Stomach (tissue), 9 donors: Measurements from ENCODE around the gene YEATS4. TPM values are rescaled to one million over a fixed set of nuclear protein-coding genes. Genes with fewer than 3 reads are reported as not detected.

ENCODE experiments used
- DNase-seq, 2 donors: peaks; one replicate each; pipeline versions ENCODE4 v3.0.0 to v3.0.0-alpha.2; 2013 to 2019
- H3K27ac ChIP-seq, 5 donors: fragments of 200-600 bp in 4 of 5; sonication (generic) in 4 of 5; one replicate each; pipeline ENCODE4 v1.5.1; 2013 to 2019; ENCODE audit warnings: mild to moderate bottlenecking in 1 of 5, moderate library complexity in 1 of 5
- H3K27me3 ChIP-seq, 3 donors: fragments of 200-600 bp; sonication (generic); one replicate each; pipeline ENCODE4 v1.5.1; 2017 to 2019; ENCODE audit warnings: mixed run types in 1 of 3
- H3K36me3 ChIP-seq, 4 donors: fragments of 200-600 bp; sonication (generic); 1 replicate in 3 of 4; 2 replicates in 1 of 4; pipeline ENCODE4 v1.5.1; 2016 to 2019
- H3K4me1 ChIP-seq, 4 donors: fragments of 200-600 bp; sonication (generic); one replicate each; pipeline ENCODE4 v1.5.1; 2016 to 2019
- H3K4me3 ChIP-seq, 4 donors: fragments of 200-600 bp; sonication (generic) in 3 of 4; one replicate each; pipeline ENCODE4 v1.5.1; 2016 to 2019; ENCODE audit warnings: mild to moderate bottlenecking in 1 of 4
- H3K9me3 ChIP-seq, 4 donors: fragments of 200-600 bp; sonication (generic); one replicate each; pipeline ENCODE4 v1.5.1; 2016 to 2019
- EP300 ChIP-seq: sonication (generic); formaldehyde crosslinking; IDR thresholded peaks from one replicate; pipeline ENCODE4 v1.6.1; 2017; ENCODE audit warnings: antibody characterized with exemption
- POLR2A ChIP-seq, 4 donors: fragments of 450-650 bp; IDR thresholded peaks; one replicate each; pipeline ENCODE4 v1.6.1; 2016; ENCODE audit warnings: antibody characterized with exemption in 4 of 4, control low read depth in 2 of 4, mild to moderate bottlenecking in 1 of 4, moderate library complexity in 1 of 4
- POLR2AphosphoS5 ChIP-seq, 3 donors: sonication (generic); formaldehyde crosslinking; IDR thresholded peaks; one replicate each; pipeline ENCODE4 v1.6.1; 2016; ENCODE audit warnings: antibody characterized with exemption in 3 of 3
- WGBS, 5 donors: extraction: QIAGEN DNeasy Blood & Tissue Kit in 3 of 5; methylation state at CpG; one replicate each; pipeline versions ENCODE4 v1.1.5 to v1.1.7; 2013 to 2018; 5-methylcytosine and 5-hydroxymethylcytosine counted together
- intact Hi-C: fragments of 100-400 bp; cut with DNase I; formaldehyde crosslinking; loops from one replicate; pipeline ENCODE4 v1.15.1; 2023; ENCODE audit warnings: low total_unique reads
- polyA plus RNA-seq, 3 donors: library from polyadenylated mRNA; stranded (reverse); fragments of 200-250 nt; gene quantifications; one replicate each; pipeline ENCODE4 v1.2.3, GENCODE V29; 2013
- total RNA-seq, 5 donors: library from RNA; depleted of rRNA; stranded (reverse); fragments of >200 nt; gene quantifications; one replicate each; pipeline versions ENCODE4 v1.1.0 to v1.2.3, GENCODE V29; 2014 to 2016
- TF ChIP-seq, protein P1 (sequence below), 7 experiments: fragments of 450-650 bp in 4 of 7; fragments of 200-600 bp in 3 of 7; sonication (generic) in 3 of 7; IDR thresholded peaks; one replicate each; pipeline ENCODE4 v1.5.1; 2016 to 2019; ENCODE audit warnings: antibody characterized with exemption in 7 of 7, control low read depth in 2 of 7, mild to moderate bottlenecking in 1 of 7
- donor health status: healthy with polysubstance abuse.
- donor health status: Bipolar disorder and iron deficiency.
- donor health status: healthy.

YEATS4 gene
- total and polyA plus RNA-seq, 8 donors = 10.3 to 26.8 (median 15.4) TPM; not detected in 1

DNA sequence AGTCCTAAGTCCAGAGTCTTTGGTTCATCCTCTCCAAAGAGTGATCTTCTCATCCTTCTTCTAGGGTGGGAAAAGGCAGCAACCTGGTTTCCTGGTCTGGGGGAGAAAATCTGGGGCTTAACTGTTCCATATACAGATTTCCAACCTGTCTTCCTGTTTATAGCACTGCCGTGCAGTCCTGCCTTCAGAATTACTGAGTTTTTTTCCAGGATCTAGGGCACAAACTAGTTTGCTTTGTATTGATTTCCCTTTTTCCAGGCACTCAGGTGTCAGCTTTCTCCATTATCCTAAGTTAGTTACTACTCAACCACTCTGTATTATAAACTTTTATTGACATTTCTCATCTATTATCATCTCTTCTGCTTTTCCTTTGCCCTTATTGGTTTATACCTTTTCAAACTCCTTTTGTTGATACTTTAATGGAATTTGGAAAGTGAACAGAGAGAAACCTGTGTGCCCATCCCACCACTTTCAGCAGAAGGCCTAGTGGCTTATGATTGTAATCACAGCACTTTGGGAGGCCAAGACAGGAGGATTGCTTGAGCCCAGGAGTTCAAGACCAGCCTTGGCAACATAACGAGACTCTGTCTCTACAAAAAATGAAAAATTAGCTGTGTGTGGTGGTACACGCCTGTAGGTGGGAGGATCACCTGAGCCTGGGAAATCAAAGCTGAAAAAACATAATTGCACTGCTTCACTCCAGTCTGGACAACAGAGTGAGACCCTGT, 15.5 kb upstream of the YEATS4 start:
- TF ChIP-seq, protein P1, sequence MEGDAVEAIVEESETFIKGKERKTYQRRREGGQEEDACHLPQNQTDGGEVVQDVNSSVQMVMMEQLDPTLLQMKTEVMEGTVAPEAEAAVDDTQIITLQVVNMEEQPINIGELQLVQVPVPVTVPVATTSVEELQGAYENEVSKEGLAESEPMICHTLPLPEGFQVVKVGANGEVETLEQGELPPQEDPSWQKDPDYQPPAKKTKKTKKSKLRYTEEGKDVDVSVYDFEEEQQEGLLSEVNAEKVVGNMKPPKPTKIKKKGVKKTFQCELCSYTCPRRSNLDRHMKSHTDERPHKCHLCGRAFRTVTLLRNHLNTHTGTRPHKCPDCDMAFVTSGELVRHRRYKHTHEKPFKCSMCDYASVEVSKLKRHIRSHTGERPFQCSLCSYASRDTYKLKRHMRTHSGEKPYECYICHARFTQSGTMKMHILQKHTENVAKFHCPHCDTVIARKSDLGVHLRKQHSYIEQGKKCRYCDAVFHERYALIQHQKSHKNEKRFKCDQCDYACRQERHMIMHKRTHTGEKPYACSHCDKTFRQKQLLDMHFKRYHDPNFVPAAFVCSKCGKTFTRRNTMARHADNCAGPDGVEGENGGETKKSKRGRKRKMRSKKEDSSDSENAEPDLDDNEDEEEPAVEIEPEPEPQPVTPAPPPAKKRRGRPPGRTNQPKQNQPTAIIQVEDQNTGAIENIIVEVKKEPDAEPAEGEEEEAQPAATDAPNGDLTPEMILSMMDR (IDR thresholded peaks at IDR 0.05) = no peak
- TF ChIP-seq EP300 (no peak), POLR2A (IDR thresholded peaks at IDR 0.05) (no peak), POLR2AphosphoS5 (IDR thresholded peaks at IDR 0.05) (no peak)
- Histone ChIP-seq H3K4me1 (peaks cover 54 to 88% (median 60%) of the 10 kb centered on the region in 4 donors), H3K27me3 (no peaks in the 10 kb centered on the region), H3K36me3 (no peaks in the 10 kb centered on the region), H3K27ac (peak overlapping the region in 2 of 5 donors; percentile 35 to 83), H3K4me3 (no peak overlapping the region), H3K9me3 (no peaks in the 10 kb centered on the region)
- 30 to 56% (median 50%) methylated on average over 3 of the region's 3 CpGs for WGBS, 5 donors
- no peak for DNase-seq
- intact Hi-C loops = no loop called here

DNA sequence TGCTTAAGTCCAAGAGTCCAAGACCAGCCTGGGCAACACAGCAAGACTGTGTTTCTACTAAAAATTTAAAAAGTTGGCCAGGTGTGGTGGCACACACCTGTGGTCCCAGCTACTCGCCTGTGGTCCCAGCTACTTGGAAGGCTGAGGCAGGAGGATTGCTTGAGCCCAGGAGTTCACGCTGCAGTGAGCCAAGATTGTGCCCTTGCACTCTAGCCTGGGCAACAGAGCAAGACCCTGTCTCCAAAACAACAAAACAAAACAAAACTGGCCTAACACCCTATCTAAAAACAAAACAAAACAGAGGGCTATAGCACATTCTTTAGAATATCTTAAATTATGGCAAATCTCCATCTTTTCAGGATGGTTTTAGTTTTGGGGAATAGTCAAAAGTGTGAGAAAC, 14.5 kb upstream of the YEATS4 start:
- H3K4me3 ChIP-seq = no peak overlapping the region
- DNase-seq = no peak
- WGBS, 5 donors = 83 to 93% (median 85%) methylated on average over 2 of the region's 2 CpGs
- H3K4me1 ChIP-seq = peaks cover 44 to 77% (median 51%) of the 10 kb centered on the region in 4 donors
- H3K9me3 ChIP-seq = no peaks in the 10 kb centered on the region
- H3K36me3 ChIP-seq = no peaks in the 10 kb centered on the region
- intact Hi-C loops = no loop called here
- TF ChIP-seq POLR2A (IDR thresholded peaks at IDR 0.05) (no peak), POLR2AphosphoS5 (IDR thresholded peaks at IDR 0.05) (no peak)
- TF ChIP-seq, protein P1 (IDR thresholded peaks at IDR 0.05) = no peak
- peak overlapping the region in 3 of 5 donors; percentile 42 to 83 (median 48) for H3K27ac ChIP-seq
- no peaks in the 10 kb centered on the region for H3K27me3 ChIP-seq

DNA sequence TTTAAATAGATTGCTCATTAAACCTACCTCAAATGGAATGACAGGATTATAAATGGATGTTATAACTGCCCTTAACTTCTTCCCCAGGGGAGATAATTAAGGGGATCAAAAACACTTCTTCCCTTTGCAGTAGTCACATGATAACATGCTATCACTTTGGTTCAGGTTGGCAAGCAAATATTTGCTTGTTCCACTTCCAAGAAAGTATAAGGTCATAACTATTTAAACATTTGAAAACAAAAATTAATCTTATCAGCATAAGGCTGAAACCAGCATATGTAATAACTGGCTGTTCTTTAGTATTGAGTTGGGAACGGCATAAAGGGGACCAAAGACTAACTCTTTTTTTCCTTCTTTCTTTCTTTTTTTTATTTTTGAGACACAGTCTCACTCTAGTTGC, 13.8 kb upstream of the YEATS4 start:
- intact Hi-C loops = no loop called here
- H3K9me3 ChIP-seq = no peaks in the 10 kb centered on the region
- H3K4me3 ChIP-seq = peak overlapping the region in 1 of 4 donors; percentile 15
- WGBS, 5 donors = 28 to 44% (median 33%) methylated on average over 1 of the region's 1 CpG
- H3K27me3 ChIP-seq = no peaks in the 10 kb centered on the region
- TF ChIP-seq POLR2A (IDR thresholded peaks at IDR 0.05) (no peak), POLR2AphosphoS5 (IDR thresholded peaks at IDR 0.05) (peak in 1 of 3 donors; percentile 30)
- DNase-seq = peak in 1 of 2 donors; percentile 61
- no peaks in the 10 kb centered on the region for H3K36me3 ChIP-seq
- H3K4me1 ChIP-seq = peaks cover 41 to 71% (median 45%) of the 10 kb centered on the region in 4 donors
- peak overlapping the region; percentile 69 to 94 (median 83) for H3K27ac ChIP-seq

DNA sequence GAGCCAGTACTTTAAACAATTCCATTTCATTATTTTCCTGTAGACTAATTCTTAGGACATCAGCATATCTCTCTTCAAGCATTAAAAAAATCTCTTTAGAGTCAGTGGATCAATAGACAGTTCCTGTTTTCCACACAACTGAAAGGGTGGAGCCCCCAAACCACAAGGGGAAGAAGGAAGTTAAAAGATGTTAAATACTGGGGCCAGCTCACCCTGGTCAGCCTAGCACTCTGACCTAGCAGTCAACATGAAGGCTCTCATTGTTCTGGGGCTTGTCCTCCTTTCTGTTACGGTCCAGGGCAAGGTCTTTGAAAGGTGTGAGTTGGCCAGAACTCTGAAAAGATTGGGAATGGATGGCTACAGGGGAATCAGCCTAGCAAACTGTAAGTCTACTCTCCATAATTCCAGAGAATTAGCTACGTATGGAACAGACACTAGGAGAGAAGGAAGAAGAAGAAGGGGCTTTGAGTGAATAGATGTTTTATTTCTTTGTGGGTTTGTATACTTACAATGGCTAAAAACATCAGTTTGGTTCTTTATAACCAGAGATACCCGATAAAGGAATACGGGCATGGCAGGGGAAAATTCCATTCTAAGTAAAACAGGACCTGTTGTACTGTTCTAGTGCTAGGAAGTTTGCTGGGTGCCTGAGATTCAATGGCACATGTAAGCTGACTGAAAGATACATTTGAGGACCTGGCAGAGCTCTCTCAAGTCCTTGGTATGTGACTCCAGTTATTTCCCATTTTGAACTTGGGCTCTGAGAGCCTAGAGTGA, 11.2 kb upstream of the YEATS4 start, which contains the start of gene LYZ:
Gene LYZ (plus strand): TSS at position 220 of the 777 bp plus-strand sequence. CDS start 28 bp downstream, at position 248.
- intact Hi-C loops = no loop called here
- TF ChIP-seq, protein P1 (IDR thresholded peaks at IDR 0.05) = no peak
- peak in 2 of 3 donors; percentile 80 for TF ChIP-seq POLR2AphosphoS5 (IDR thresholded peaks at IDR 0.05)
- H3K4me3 ChIP-seq = peak within 1 kb of the TSS; percentile 7 to 41 (median 34)
- peaks cover 24 to 46% (median 34%) of the 10 kb centered on the region in 4 donors for H3K4me1 ChIP-seq
- peak within 1 kb of the TSS; percentile 45 to 85 (median 76) for H3K27ac ChIP-seq
- H3K9me3 ChIP-seq = no peaks in the 10 kb centered on the region
- 29 to 50% (median 40%) methylated on average over 4 of the region's 4 CpGs for WGBS, 5 donors
- peak; percentile 53 to 73 for DNase-seq
- no peaks in the 10 kb centered on the region for H3K27me3 ChIP-seq
- peaks cover 0 to 10% (median 4%) of the 10 kb centered on the region in 4 donors for H3K36me3 ChIP-seq
